WERI-Rb-1 (cell line): ENCODE results near the gene CALN1.

Source experiments
- DNase-seq: peaks from one replicate; pipeline ENCODE4 v3.0.0-alpha.2; 2020
- H3K27ac ChIP-seq: fragments of 250-450 bp; sonication (Bioruptor Pico); 2 replicates; pipeline ENCODE4 v1.5.1; 2020; ENCODE audit warnings: mild to moderate bottlenecking, moderate library complexity
- H3K27me3 ChIP-seq: fragments of 250-450 bp; sonication (Bioruptor Pico); 2 replicates; pipeline ENCODE4 v1.5.1; 2021; ENCODE audit warnings: mild to moderate bottlenecking, low read depth, moderate library complexity; ENCODE audit not compliant: insufficient read depth, severe bottlenecking
- H3K36me3 ChIP-seq: fragments of 250-450 bp; sonication (Bioruptor Pico); 2 replicates; pipeline ENCODE4 v1.5.1; 2020; ENCODE audit warnings: mild to moderate bottlenecking, moderate library complexity
- H3K4me3 ChIP-seq: 2 replicates; pipeline ENCODE4 v1.5.1; 2011; ENCODE audit warnings: low read depth, mild to moderate bottlenecking, control low read depth, low read length
- H3K9me3 ChIP-seq: fragments of 250-450 bp; sonication (Bioruptor Pico); 2 replicates; pipeline ENCODE4 v1.5.1; 2021; ENCODE audit warnings: mild to moderate bottlenecking, moderate library complexity; ENCODE audit not compliant: severe bottlenecking
- CTCF ChIP-seq: IDR thresholded peaks from 2 replicates; pipeline ENCODE4 v1.5.1; 2011; ENCODE audit warnings: low read depth, mild to moderate bottlenecking, control low read depth, inconsistent platforms, low read length

The CALN1 gene

GRCh38 chr7:72286519-72286918 is 125.6 kb downstream of the CALN1 start:
- DNase-seq: no peak
- Histone ChIP-seq H3K27ac (no peak overlapping the region), H3K9me3 (peaks cover 2% of the 10 kb centered on the region), H3K36me3 (no peaks in the 10 kb centered on the region), H3K27me3 (no peaks in the 10 kb centered on the region), H3K4me3 (no peak overlapping the region)
- no peak for TF ChIP-seq CTCF

GRCh38 chr7:72283309-72283708 is 128.8 kb downstream of the CALN1 start:
- H3K4me3 ChIP-seq: no peak overlapping the region
- no peak overlapping the region for H3K27ac ChIP-seq
- no peak for TF ChIP-seq CTCF
- H3K27me3 ChIP-seq: no peaks in the 10 kb centered on the region
- H3K36me3 ChIP-seq: no peaks in the 10 kb centered on the region
- H3K9me3 ChIP-seq: peaks cover 2% of the 10 kb centered on the region
- no peak for DNase-seq

DNA sequence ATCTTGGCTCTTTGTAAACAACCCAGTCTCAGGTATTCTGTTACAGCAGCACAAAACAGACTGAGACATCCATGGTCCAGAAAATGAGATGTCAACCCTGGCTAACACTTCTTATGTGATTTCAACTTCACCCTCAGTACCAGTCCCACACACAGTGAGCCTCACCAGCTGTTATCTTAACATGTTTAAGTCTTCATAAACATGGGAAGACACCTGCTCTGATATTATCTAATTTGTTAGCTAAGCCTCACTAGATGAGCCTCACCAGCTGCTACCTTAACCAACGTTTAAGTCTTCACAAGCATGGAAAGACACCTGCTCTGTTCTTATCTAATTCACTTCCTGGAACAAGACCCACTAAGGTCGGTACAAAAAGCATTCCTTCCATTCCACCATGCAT is 130.8 kb downstream of the CALN1 start:
- no peak for DNase-seq
- TF ChIP-seq CTCF: no peak
- Histone ChIP-seq H3K27me3 (peaks cover 4% of the 10 kb centered on the region), H3K4me3 (no peak overlapping the region), H3K9me3 (peaks cover 2% of the 10 kb centered on the region), H3K36me3 (no peaks in the 10 kb centered on the region), H3K27ac (no peak overlapping the region)

- H3K9me3 ChIP-seq: peaks cover 2% of the 10 kb centered on the region
- no peak overlapping the region for H3K27ac ChIP-seq
- no peak overlapping the region for H3K4me3 ChIP-seq
- H3K27me3 ChIP-seq: peaks cover 4% of the 10 kb centered on the region
- TF ChIP-seq CTCF: no peak
- H3K36me3 ChIP-seq: no peaks in the 10 kb centered on the region
- no peak for DNase-seq
These were observed 132.9 kb downstream of the CALN1 start for GRCh38 chr7:72279203-72279602.

DNA sequence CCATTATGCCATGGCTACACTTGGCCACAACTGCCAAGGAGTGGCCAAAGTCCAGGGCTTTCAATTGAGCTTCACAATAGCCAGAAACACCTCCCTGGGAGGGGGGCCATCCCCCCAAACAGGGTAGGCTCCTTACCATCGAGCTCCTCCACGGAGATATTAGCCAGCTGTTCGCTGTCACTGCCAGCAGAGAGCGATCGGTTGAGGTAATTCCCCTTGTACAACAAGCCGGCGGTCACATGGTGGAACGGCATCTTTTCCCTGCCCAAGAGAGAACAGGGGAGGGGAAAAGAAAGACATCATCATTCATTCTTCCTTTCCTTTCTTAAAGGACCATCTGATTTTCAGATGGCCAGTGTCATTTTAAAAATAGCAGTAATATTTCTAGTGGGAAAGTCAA is 133.6 kb downstream of the CALN1 start:
- Histone ChIP-seq H3K9me3 (no peaks in the 10 kb centered on the region), H3K4me3 (no peak overlapping the region), H3K36me3 (no peaks in the 10 kb centered on the region), H3K27ac (no peak overlapping the region), H3K27me3 (peaks cover 4% of the 10 kb centered on the region)
- no peak for DNase-seq
- no peak for TF ChIP-seq CTCF

- no peak overlapping the region for H3K27ac ChIP-seq
- H3K27me3 ChIP-seq: peaks cover 4% of the 10 kb centered on the region
- no peak for DNase-seq
- no peak overlapping the region for H3K4me3 ChIP-seq
- no peak for TF ChIP-seq CTCF
- H3K9me3 ChIP-seq: no peaks in the 10 kb centered on the region
- H3K36me3 ChIP-seq: no peaks in the 10 kb centered on the region
These were observed 136.6 kb downstream of the CALN1 start for GRCh38 chr7:72275382-72276070.
